Measurements from ENCODE around the gene FOXR2.

- no peak for TF ChIP-seq CTCF (IDR thresholded peaks at IDR 0.05)
- TF ChIP-seq POLR2A (IDR thresholded peaks at IDR 0.05) = no peak
Measured at GRCh38 chrX:55579115-55579514, 44.1 kb upstream of the FOXR2 start.

Data from Peyer's patch (tissue), 4 donors.